Measurements from ENCODE around the gene CORO1C. TPM values are rescaled to one million over a fixed set of nuclear protein-coding genes. Genes with fewer than 3 reads are reported as not detected.

Gene CORO1C
- total RNA-seq, 1 donor from 2014 or later, result 59.6 TPM

DNA sequence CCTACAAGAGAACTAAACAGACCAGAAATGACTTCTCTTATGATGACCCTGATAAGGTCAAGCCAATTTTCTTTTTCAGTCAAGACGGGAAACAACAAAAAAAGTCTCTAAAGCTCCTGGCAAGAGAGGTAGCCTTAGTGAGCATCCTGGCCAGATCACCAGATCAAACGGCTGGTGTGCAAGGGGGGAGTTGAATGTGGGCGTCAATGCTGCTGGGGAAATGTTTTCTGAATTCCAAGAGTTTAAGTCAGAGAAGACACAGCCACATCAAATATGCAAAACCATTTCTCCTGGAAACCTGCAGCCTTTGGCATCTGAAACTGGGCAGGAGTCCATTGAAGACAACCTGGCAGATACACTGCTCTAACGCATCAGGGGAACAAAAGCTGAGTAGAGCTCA, 81.6 kb downstream of the CORO1C start:
- peaks cover 81% of the 10 kb centered on the region for H3K4me1 ChIP-seq

GRCh38 chr12:108649126-108649525, 82.2 kb downstream of the CORO1C start:
- peaks cover 78% of the 10 kb centered on the region for H3K36me3 ChIP-seq
- peaks cover 81% of the 10 kb centered on the region for H3K4me1 ChIP-seq
- H3K27me3 ChIP-seq (ENCODE audit: low read depth), result no peaks in the 10 kb centered on the region
- TF ChIP-seq CTCF (IDR thresholded peaks at IDR 0.05; ENCODE audit: borderline replicate concordance), result no peak
- peak overlapping the region; percentile 23 for H3K27ac ChIP-seq (replicated peaks)
- no peak for DNase-seq
- H3K4me3 ChIP-seq, result no peak overlapping the region
- intact Hi-C loops (cut with micrococcal nuclease), result no loop called here
- H3K9me3 ChIP-seq (replicated peaks), result no peaks in the 10 kb centered on the region

More for the DNA sequence above, 81.6 kb downstream of the CORO1C start:
- Histone ChIP-seq H3K4me3 (no peak overlapping the region), H3K27me3 (ENCODE audit: low read depth) (no peaks in the 10 kb centered on the region), H3K36me3 (peaks cover 73% of the 10 kb centered on the region), H3K9me3 (replicated peaks) (no peaks in the 10 kb centered on the region), H3K27ac (replicated peaks) (peak overlapping the region; percentile 23)
- intact Hi-C loops (cut with micrococcal nuclease), result no loop called here
- DNase-seq, result no peak
- TF ChIP-seq CTCF (IDR thresholded peaks at IDR 0.05; ENCODE audit: borderline replicate concordance), result no peak

GRCh38 chr12:108648371-108648770, 82.9 kb downstream of the CORO1C start:
- no peaks in the 10 kb centered on the region for H3K9me3 ChIP-seq (replicated peaks)
- peaks cover 78% of the 10 kb centered on the region for H3K36me3 ChIP-seq
- no peak overlapping the region for H3K4me3 ChIP-seq
- intact Hi-C loops (cut with micrococcal nuclease), result no loop called here
- DNase-seq, result no peak
- no peak for TF ChIP-seq CTCF (IDR thresholded peaks at IDR 0.05; ENCODE audit: borderline replicate concordance)
- H3K4me1 ChIP-seq, result peaks cover 81% of the 10 kb centered on the region
- H3K27me3 ChIP-seq (ENCODE audit: low read depth), result no peaks in the 10 kb centered on the region
- peak overlapping the region; percentile 55 for H3K27ac ChIP-seq (replicated peaks)

DNA sequence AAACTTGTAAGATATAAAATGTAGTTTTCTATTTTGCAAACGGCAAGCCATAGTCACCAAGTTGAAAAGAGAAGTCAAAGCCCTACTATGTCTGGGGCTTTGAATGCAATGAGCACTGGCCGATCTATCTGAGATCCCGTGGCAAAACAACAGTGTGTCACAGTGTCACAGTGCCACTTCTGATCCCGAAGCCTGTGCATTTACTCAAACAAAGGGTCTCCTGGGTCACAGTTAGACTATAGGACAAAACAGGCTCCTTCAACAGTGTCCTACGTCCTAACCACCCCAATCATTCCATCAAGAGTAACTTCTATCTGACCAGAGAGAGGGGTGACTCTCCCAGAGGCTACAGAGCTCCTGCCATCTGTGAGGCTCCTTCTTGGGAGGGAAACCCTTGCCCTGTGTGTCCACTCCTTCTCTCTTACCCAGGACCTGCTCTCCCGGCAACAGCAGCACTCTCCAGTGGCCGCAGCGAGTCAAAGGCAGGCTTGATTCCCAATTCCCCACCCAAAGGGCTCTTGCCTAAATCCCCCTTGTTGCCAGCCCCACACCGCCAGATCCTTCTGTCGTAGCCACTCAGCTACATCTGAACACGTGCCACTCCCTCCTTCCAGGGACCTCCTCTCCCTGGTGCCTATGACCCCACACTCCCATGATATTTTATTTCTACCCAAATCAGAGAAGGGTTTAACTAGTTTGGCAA, 83.6 kb downstream of the CORO1C start:
- H3K9me3 ChIP-seq (replicated peaks), result no peaks in the 10 kb centered on the region
- intact Hi-C loops (cut with micrococcal nuclease), result no loop called here
- peak overlapping the region; percentile 55 for H3K27ac ChIP-seq (replicated peaks)
- peaks cover 78% of the 10 kb centered on the region for H3K36me3 ChIP-seq
- no peak for DNase-seq
- H3K4me3 ChIP-seq, result no peak overlapping the region
- H3K4me1 ChIP-seq, result peaks cover 81% of the 10 kb centered on the region
- H3K27me3 ChIP-seq (ENCODE audit: low read depth), result no peaks in the 10 kb centered on the region
- TF ChIP-seq CTCF (IDR thresholded peaks at IDR 0.05; ENCODE audit: borderline replicate concordance), result no peak

GRCh38 chr12:108646600-108647579, 84.4 kb downstream of the CORO1C start:
- no peaks in the 10 kb centered on the region for H3K9me3 ChIP-seq (replicated peaks)
- H3K36me3 ChIP-seq, result peaks cover 74% of the 10 kb centered on the region
- H3K27ac ChIP-seq (replicated peaks), result peak overlapping the region; percentile 55
- intact Hi-C loops (cut with micrococcal nuclease), result no loop called here
- TF ChIP-seq CTCF (IDR thresholded peaks at IDR 0.05; ENCODE audit: borderline replicate concordance), result no peak
- peaks cover 81% of the 10 kb centered on the region for H3K4me1 ChIP-seq
- no peak for DNase-seq
- H3K27me3 ChIP-seq (ENCODE audit: low read depth), result no peaks in the 10 kb centered on the region
- H3K4me3 ChIP-seq, result no peak overlapping the region
